Ovary (tissue), 3 donors: ENCODE data around the gene ENGASE.

Experiments
- POLR2A ChIP-seq: fragments of 450-650 bp; IDR thresholded peaks from one replicate; pipeline ENCODE4 v1.6.1; 2017; ENCODE audit warnings: antibody characterized with exemption, mild to moderate bottlenecking, moderate library complexity
- TF ChIP-seq, protein P1 (sequence below), 3 donors: fragments of 450-650 bp in 2 of 3; fragments of 200-600 bp in 1 of 3; IDR thresholded peaks; one replicate each; pipeline versions ENCODE4 v1.5.1 to v1.8.0; 2016 to 2022; ENCODE audit warnings: antibody characterized with exemption in 3 of 3, mild to moderate bottlenecking in 1 of 3
- donor health status: DM: no; HTN: no; CAD: no.

DNA sequence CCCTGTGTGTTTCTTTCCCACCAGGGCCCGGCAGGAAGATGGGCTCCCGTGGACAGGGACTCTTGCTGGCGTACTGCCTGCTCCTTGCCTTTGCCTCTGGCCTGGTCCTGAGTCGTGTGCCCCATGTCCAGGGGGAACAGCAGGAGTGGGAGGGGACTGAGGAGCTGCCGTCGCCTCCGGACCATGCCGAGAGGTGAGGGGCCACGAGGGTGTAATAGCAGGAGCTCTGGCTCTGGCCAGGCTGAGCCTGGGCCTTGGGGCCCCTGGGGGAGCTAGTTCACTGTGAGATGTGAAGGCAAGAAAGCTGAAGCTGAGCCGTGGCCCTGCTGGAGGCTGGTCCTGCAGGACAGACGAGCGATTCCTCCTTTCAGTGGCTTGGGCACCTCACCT, 30.7 kb upstream of the ENGASE start:
- TF ChIP-seq, protein P1, sequence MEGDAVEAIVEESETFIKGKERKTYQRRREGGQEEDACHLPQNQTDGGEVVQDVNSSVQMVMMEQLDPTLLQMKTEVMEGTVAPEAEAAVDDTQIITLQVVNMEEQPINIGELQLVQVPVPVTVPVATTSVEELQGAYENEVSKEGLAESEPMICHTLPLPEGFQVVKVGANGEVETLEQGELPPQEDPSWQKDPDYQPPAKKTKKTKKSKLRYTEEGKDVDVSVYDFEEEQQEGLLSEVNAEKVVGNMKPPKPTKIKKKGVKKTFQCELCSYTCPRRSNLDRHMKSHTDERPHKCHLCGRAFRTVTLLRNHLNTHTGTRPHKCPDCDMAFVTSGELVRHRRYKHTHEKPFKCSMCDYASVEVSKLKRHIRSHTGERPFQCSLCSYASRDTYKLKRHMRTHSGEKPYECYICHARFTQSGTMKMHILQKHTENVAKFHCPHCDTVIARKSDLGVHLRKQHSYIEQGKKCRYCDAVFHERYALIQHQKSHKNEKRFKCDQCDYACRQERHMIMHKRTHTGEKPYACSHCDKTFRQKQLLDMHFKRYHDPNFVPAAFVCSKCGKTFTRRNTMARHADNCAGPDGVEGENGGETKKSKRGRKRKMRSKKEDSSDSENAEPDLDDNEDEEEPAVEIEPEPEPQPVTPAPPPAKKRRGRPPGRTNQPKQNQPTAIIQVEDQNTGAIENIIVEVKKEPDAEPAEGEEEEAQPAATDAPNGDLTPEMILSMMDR (IDR thresholded peaks at IDR 0.05): no peak
- no peak for TF ChIP-seq POLR2A
